Activated CD8-positive, alpha-beta memory T cell treated with anti-CD3 and anti-CD28 coated beads, Interleukin-2, amount 50 U/mL, for 4 hours (primary cell): ENCODE results near the gene ACACB.

Experiments used
- DNase-seq: peaks from one replicate; pipeline ENCODE4 v3.0.0-alpha.2; 2020

Gene ACACB

GRCh38 chr12:109222062-109222461, 105.7 kb downstream of the ACACB start:
- no peak for DNase-seq

DNA sequence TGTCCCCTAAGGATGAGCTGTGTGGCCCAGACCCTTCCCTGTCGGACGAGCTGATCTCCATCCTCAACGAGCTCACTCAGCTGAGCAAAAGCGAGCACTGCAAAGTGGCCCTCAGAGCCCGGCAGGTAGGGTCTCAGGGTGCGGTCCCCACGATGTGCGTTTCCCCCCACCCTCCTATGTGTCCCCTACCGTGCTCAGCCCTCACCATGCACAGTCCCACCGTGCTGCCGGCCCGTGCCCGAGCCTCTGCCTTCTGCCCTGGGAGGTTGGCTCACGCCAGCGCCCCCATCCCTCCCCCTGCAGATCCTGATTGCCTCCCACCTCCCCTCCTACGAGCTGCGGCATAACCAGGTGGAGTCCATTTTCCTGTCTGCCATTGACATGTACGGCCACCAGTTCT, 106.1 kb downstream of the ACACB start:
- no peak for DNase-seq

DNA sequence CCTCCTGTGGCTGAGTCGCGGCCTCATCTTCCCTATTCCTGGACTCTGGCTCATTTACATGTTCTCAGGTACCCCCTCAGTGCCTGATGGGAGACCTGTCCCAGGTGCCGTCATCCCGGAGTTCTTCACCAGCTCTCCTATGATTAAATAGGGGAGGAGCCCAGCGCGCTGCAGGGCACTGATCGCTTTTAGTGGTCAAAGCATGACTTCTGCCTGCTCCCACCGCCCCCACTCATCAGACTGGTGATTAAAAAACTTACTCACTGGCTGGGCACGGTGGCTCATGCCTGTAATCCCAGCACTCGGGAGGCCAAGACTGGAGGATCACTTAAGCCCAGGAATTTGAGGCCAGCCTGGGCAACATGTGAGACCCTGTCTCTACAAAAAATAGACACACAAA, 106.8 kb downstream of the ACACB start:
- DNase-seq = no peak

DNA sequence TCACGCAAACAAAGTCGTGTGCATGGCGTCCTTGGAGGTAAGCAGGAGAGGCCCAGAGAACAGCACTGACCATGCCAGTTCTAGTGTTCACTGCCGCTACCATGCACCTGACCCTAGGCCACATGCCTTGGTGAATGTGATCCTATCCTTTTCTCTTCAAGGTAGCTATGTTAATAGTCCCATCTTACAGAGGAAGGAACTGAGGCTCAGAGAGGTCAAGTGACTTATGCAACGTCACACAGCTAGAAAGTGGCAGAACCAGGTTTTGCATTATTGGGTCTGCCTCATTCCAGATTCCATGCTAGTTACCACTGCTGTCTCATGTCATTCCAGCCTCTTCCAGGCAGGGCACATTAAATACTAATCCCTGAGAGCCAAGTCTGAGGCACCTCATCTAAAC, 107.5 kb downstream of the ACACB start:
- no peak for DNase-seq

DNA sequence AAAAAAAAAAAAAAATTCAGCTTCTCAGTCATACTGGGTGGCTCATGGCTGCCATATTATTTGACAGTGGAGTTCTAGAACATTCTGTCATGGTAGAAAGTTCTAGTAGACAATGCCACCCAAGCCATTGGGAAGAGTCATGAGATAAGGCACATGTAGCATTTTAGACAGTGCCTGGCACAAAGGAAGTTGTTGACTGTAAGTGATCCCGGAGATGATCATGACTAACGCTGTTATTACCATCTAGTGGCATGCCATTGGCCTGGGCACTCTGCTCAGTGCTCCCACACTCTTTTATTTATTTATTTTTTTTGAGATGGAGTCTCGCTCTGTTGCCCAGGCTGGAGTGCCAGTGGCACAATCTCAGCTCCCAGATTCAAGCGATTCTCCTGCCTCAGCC, 112.3 kb downstream of the ACACB start:
- no peak for DNase-seq

- DNase-seq = no peak
Measured at GRCh38 chr12:109230193-109230592, 113.8 kb downstream of the ACACB start.

GRCh38 chr12:109232731-109233130, 116.3 kb downstream of the ACACB start:
- no peak for DNase-seq

DNA sequence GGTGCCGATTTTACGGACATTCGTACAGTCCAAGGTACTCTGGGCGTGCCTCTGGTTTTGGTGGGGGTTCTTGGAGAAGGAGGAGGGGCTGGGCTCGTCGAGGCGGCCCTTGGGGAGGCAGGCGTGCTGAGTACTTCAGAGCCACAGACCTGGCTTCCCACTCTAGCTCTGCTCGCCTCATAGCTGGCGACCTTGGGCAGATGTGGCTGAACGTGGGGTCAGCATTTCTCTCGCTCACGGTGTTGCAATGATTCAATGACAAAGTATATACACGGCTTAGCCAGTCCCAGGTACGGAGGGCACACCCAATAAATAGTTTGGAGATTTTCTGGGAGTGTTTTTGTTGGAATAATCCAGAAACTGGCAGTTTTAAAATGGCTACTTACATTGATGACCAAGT, 117.6 kb downstream of the ACACB start:
- DNase-seq = no peak

- no peak for DNase-seq
Measured at GRCh38 chr12:109236257-109236656, 119.9 kb downstream of the ACACB start.

- DNase-seq = no peak
Measured at GRCh38 chr12:109239179-109239578, 122.8 kb downstream of the ACACB start.

DNA sequence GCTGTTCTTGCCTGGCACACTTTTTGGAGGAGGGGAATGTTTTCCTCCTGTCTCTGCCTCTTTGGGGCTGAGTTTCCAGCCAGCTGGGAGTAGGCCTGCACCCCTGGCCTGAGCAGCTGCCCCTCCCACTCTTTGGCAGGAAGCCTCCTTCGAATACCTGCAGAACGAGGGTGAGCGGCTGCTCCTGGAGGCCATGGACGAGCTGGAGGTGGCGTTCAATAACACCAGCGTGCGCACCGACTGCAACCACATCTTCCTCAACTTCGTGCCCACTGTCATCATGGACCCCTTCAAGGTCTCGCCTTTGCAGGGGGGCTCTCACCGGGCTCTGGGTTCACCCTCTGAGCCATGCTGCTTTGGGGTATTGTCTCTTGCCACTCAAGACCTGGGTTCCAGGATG, 123.3 kb downstream of the ACACB start:
- DNase-seq = no peak

GRCh38 chr12:109240365-109240764, 124.0 kb downstream of the ACACB start:
- DNase-seq = no peak

DNA sequence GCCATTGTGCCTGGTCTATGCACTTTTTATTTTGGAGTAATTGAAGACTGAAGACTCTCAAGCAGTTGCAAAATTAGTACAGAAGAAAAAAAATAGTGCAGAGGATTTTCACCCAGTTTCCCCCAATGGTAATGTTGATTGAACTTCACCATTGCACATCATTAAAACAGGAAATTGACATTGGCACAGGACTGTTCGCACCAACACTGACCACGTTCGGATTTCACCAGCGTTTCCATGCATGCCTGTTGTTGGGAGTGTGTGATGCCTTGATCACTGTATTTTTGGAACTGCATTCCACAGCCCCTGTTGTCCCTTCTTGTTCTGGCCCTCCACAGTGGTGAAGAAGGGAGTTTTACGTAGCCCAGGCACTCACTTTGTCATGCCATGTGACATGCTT, 125.5 kb downstream of the ACACB start:
- DNase-seq = no peak

- DNase-seq = no peak
Measured at GRCh38 chr12:109244073-109244472, 127.7 kb downstream of the ACACB start.

GRCh38 chr12:109246221-109246620, 129.8 kb downstream of the ACACB start:
- no peak for DNase-seq

GRCh38 chr12:109247831-109248654, 131.7 kb downstream of the ACACB start:
- no peak for DNase-seq

GRCh38 chr12:109250523-109250922, 134.1 kb downstream of the ACACB start:
- DNase-seq = no peak

GRCh38 chr12:109252799-109253198, 136.4 kb downstream of the ACACB start:
- DNase-seq = no peak

DNA sequence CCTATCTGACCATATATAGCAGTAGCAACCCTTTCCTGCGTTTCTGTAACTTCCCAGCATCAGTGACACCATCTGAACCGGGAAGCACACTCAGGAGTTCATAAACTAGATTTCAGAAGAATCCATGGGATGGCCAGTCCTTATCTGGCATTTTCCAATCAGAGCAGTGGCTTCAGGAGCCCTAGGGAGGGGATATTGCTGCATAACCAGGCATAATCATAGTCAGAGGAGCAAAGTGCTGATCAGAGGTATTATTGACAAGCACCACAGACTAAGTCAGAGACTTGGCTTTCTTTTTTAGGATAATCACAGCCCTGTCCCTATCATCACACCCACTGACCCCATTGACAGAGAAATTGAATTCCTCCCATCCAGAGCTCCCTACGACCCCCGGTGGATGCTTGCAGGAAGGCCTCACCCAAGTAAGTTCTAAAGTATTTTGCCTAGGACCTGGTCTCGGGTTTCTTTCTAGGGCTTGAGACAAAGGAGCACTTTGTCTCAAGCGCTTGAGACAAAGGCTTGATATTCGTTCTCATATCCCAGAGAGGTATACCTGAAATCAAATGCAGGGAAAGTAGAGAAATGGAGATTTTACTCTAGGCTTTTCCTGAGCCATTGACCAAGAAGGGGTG, 137.6 kb downstream of the ACACB start:
- DNase-seq = no peak

DNA sequence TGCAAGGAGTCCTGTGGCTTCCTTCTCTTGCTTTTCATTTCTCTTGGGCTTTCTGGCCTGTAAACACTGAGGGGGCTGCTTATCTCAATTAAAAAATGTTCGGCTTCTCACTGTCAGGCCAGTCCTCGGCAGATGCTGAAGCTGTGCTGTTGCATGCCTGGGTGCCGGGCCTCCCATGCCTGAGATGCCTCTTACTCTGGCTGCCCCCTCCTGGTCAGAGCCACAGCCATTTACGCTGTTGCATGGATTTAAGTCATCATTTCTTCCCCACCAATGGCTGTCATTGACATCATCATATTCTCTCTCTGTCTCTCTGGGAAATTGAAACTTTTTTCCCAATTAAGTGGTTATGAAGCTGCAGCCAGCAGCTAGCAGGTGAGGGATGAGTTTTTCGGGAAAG, 139.0 kb downstream of the ACACB start:
- DNase-seq = no peak

DNA sequence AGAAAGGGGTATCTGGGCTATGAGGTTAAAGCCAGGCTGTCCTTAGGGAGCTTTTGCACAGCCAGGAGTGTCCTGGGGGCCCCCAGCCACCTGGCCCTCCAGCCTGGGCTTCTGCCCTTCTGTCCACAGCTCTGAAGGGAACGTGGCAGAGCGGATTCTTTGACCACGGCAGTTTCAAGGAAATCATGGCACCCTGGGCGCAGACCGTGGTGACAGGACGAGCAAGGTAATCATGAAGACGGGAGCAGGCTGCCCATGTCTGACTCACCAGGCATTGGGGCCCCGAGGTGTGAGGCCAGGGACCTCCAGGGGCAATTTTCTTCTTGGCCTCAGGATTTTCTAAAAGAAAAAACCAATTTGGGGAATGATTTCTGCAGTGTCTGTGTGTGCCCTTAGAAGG, 139.6 kb downstream of the ACACB start:
- DNase-seq = no peak

- DNase-seq = no peak
Measured at GRCh38 chr12:109258201-109258600, 141.8 kb downstream of the ACACB start.

DNA sequence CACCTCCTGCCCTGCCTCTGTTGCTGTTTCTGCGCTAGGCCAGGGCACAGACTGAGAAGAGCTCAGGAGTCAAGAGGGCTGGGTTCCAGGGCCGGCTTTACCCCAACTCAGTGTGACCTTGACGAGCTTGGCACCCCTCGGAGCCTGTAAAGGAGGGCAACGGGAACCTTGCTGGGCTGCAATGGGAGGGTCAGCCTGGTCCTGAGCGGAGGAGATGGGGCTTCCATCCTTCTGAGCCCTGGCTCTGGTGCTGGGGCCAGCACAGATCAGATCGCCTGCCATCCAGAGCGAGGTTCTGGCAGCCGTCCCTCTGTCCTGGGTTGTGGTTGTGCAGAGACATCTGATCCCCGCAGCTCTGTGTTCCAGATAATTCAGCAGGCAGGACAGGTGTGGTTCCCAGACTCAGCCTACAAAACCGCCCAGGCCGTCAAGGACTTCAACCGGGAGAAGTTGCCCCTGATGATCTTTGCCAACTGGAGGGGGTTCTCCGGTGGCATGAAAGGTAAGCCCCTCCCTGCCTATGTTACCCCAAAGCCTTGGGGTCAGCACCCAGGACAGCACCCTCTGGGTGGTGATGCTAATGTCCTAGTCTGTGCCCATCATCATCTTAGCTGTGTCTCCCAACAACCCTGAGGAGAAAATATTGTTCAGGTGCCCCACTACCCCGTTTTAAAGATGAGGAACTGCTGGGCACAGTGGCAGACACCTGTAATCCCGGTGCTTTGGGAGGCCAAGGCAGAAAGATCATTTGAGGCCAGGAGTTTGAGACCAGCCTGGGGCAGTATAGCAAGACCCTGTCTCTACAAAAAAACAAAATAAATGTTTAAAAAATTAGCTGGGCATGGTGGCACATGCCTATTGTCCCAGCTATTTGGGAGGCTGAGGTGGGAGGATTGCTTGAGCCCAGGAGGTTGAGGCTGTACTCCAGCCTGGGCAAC, 142.5 kb downstream of the ACACB start:
- DNase-seq = no peak

DNA sequence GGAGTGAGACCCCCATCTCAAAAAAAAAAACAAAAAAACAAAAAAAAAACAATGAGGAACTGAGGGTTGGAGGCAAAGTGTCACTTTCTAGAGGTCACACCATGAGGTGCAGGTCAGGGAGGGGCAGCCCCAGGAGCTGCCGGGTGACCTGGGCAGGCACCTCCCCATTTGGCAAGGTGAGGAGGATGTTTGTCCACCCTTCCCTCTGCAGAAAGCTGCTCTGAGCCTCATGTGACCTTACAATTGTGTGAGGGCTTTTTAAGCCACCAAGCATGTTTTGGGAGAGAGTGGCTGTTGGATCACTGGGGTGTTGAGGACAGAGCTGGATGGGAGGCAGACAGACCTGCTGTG, 143.1 kb downstream of the ACACB start:
- no peak for DNase-seq
